ENCODE measurements around the gene PRDM16.
A peak's percentile ranks its signal among the peaks of the same experiment; 100 is the strongest.

PRDM16 gene

GRCh38 chr1:3368711-3369445 lies 299.9 kb downstream of the PRDM16 start:
- no peak for DNase-seq

- DNase-seq, result no peak
These were observed 300.6 kb downstream of the PRDM16 start for GRCh38 chr1:3369446-3370076.

DNA sequence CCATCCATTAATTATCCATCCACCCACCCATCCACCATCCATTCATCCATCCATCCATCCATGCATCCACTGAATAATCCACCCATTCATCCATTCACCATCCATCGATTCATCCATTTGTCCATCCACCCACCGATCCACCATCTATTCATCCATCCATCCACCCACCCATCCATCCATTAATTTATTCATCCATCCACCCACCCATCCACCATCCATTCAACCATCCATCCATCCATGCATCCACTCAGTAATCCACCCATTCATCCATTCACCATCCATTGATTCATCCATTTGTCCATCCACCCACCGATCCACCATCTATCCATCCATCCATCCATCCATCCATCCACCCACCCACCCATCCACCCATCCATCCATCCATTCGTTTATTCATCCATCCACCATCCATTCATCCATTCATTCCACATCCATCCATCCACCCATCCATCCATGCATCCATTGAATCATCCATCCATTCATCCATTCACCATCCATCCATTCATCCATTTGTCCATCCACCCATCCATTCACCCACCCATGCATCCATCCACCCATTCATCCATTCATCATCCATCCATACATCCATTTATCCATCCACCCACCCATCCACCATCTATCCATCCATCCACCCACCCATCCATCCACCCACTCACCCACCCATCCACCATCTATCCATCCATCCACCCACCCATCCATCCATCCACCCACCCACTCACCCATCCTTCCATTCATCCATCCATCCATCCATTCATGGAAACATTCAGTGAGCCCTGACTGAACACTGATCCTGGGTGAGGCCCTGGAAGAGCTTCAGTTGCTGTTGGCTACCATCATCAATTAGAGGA lies 302.1 kb downstream of the PRDM16 start:
- no peak for DNase-seq

DNA sequence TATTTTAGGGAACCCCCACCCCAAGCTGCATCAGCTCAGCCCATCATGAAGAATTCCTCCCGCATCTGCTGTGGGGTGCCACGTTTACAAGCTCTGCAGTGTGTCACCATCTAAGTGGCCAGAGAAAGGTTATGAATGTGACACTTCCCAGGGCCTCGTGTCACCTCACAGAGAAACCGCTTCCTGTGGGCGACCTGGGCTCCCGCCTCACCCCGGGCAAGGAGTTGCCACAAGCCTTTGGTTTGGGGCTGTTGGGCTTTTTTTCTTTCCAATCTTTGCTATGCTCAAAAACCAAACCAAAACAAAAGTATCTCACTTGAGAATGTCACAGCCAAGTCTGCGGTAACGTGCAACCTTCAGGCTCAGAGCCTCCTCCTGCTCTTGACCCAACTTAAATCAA lies 303.3 kb downstream of the PRDM16 start:
- DNase-seq, result no peak

DNA sequence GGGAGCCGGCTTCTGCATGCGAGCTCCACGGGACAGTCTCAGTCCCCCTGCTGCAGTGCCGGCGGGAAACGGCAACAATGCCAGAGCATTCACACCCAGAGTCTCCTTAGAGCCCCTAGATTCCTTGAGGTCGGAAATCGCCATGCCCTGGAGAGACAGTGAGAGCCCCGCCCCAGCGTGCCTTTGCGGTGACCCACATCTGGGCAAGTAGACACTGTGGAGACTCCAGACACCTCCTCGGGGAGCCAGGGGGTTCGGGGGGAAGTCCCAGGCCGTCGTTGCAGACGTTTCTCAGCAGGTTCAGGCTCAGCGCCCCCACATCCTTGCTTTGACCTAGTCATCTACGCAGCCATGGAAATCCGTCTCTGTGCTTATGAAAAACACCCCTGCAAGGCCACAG lies 304.2 kb downstream of the PRDM16 start:
- DNase-seq, result no peak

GRCh38 chr1:3373700-3374405 lies 304.9 kb downstream of the PRDM16 start:
- DNase-seq, result no peak

DNA sequence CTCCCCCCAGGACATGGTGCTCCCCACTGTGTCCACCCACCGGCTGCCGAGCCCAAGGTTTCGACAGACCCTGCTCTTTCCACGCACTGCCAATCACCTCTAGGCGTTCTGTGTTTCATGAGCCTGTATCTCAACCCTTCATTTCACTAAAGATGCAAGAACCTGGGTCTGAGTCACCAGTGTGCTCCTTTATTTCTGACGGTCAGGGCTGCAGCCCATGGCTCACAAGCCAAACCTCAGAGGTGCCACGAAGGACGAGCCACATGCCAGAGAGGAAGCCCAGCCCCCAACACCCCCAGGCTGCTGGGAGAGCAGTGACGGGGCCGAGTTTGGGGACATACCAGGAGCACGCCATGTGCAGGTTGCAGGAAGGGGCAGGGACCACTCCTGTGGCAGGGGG lies 306.2 kb downstream of the PRDM16 start:
- no peak for DNase-seq

GRCh38 chr1:3377166-3377565 lies 308.2 kb downstream of the PRDM16 start:
- DNase-seq, result no peak

GRCh38 chr1:3377604-3378279 lies 308.7 kb downstream of the PRDM16 start:
- DNase-seq, result no peak

- no peak for DNase-seq
These were observed 309.6 kb downstream of the PRDM16 start for GRCh38 chr1:3378411-3379208.

DNA sequence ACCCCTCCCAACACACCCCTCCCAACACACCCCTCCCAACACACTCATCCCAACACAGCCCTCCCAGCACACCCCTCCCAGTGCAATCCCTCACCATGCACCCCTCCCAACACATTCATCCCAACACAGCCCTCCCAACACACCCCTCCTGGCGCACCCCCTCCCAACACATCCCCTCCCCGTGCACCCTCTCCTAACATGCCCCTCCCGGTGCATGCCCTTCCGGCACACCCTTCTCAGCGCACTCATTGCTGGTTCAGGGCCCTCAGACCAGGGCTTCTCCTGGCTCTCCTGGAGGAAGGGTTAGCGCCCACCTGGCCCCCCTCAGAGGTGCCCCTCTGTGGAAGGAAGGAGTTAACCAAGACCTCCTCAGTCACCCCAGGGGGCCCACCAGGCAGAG lies 310.9 kb downstream of the PRDM16 start:
- no peak for DNase-seq

DNA sequence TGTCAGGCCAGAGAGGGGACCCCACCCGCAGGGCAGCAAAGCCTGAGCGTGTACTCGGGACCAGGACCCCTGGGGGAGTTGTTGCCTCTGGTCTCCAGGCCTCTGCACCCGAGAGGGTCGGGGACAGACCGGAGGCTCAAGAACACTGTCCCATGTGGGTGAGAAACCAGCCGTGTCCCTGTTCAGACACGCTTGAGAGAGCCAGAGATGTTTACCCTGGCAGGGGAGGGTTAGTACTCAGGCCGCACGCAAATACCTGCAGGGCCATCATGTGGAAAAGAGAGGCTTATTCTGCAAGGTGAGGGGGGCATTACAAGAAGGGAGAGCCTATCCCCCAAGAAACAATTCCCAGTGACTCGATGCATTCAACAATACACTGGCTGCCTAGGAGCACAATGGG lies 311.5 kb downstream of the PRDM16 start:
- peak; percentile 88 for DNase-seq

- DNase-seq, result no peak
These were observed 312.9 kb downstream of the PRDM16 start for GRCh38 chr1:3381901-3382300.

DNA sequence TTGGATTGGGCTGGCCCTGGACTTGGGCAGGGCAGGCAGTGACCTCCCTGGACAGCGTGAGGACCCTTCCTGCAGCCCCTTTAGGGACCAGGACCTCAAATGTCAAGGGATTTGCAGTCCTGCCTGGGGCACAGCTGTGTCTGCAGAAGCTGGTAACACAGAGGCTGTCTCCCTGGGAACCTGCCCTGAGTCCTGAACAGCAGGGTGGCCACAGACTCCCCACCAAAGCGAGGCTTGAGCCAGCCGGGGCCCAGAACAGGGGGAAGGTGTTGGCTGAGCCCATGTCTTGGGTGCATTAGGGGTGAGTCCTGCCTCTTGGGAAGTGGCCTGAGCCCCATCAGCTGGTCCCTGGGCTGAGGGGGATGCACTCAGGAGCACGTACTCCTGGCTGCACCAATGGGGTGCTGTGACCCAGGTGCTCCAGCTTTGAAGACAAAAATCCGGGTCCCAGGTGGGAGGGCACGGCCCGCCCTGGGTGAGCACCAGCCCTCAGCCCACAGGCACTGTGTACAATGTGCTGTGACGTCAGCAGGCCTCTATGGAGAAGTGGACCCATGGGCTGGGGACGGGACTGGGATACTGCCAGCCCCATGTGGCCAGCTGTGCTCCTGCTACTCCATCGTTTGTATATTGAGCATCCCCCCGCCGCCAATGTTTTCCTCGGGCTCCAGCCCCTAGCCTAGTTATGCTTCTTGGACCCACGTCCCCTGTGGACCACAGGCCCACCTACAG lies 313.5 kb downstream of the PRDM16 start:
- no peak for DNase-seq

DNA sequence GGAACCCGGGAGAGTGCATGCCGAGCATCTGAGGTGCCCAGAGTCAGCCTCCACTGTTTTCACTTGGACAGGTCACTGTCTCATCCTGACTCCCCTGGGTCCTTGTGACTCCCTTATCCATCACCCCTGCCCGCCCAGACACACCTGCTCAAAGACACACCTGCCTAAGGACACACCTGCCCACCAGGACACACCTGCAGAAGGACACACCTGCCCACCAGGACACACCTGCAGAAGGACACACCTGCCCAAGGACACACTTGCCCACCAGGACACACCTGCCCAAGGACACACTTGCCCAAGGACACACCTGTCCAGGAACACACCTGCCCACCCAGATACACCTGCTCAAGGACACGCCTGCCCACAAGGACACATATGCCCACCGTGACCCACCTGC lies 314.7 kb downstream of the PRDM16 start:
- DNase-seq, result no peak

DNA sequence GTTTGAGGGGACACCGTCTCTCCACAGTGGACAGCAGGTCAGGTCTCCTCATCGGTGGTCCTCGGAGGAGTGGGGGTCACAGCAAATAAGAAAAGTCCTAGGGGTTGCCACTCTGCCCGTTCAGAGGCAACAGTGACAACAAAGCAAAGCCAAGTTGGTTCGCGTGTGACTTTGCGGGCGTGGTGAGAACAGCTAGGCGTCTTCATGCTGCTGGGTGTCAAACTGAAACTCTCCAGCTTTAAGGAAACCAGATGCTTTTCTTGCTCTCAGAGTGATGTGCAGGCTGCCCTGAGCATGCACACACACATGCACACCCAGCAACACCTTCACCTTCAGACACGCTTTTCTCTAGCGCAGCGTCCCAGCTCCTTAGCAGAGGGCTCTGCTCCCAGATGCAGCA lies 315.4 kb downstream of the PRDM16 start:
- DNase-seq, result no peak

DNA sequence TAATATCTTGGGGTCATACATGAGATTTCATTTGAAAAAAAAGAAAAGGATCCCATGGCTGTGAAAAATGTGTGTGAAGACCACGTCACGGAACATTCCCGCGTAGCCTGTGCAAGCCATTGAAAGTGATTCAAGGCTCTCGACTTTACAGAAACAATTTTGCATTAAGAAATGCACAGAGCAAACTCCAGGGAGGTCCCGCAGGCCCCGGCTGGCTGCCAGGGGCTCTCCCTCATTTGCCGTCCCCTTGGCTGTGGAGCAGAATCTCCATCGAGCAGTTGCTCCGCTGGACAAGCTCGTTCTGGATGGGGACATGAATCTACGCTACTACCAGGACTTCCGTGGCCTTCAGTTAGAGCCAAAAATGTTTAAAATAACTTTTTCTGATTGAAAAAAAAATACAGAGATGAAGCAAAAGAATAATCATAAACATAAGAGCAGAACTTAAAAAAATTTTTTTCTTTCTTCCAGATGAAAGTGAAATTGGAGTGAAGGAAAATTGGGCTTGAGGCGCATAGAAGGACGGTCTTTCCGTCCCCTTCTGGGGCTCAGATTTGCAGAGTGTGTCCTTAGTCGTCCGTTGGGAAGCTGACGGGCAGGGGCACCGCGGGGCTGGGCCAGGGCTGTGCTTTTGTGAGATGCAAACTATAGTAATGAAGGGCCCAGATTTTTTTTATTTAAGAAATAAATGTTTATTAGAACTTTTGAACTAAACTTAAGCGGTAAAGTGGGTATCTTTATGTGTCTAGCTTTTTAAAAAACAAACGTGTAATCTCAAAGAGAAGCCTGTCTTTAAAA lies 317.4 kb downstream of the PRDM16 start:
- no peak for DNase-seq

DNA sequence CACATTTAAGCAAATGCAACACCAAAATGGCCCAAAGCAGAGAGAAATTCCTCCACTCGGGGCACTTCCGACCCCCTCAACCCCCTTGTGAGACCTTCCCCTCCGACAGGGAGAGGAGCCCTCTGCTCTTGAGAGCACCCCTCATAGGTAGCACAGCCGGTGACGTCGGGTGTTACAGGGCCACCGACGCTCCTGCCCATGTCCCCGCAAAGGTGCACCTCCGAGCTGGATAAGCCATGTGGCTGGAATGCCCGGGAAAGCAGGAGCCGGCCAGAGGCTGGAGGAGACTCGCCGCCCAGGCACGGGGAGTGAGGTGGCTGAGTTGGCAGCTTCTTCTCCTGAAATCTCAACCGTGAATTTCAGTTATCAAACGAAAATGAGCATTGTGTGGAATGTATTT lies 318.4 kb downstream of the PRDM16 start:
- DNase-seq, result no peak

DNA sequence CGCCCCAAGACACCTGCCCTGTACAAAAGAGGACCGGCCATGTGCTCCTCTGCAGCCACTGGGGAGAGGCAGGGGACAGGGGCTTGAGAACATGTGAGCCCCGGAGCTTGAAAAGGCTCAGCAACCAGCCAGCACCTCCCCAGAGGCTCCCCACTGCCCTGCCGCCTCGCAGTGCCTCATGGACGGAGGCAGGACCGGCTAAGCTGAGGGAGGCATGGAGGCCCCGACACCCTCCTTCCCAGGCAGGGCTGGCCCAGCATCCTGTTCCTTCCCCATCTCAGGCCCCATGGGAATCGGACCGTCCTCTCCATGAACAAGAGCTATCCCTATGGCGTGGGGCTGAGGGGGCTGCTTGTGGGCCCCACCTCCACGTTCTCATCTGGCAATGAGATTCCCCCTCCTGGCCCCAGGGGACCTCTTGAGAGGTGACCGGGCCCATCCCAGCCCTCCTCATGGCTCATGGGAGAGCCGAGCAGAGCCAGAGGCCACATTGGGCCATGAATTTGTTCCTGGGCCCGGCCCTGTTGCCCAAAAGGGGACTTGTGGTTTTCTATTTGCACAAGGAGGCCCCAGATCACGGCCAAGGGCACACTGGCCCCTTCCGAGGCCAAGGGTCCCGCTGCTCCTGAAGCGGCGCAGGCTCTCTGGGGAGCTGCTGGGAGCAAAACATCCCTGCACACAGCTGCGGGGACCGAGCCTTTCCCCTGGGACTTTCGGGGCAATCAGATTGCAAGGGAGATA lies 320.3 kb downstream of the PRDM16 start:
- no peak for DNase-seq
